DOHH2 (cell line): ENCODE measurements around the gene MACIR.

Source experiments
- EZH2phosphoT487 ChIP-seq: fragments of 200-600 bp; sonication (generic); IDR thresholded peaks from 2 replicates; pipeline ENCODE4 v1.6.1; 2017; ENCODE audit warnings: borderline replicate concordance, mild to moderate bottlenecking, antibody characterized with exemption, low read length, moderate library complexity, mixed read lengths
- TF ChIP-seq, protein P1 (sequence below): fragments of 200-600 bp; sonication (generic); IDR thresholded peaks from one replicate; pipeline ENCODE4 v1.5.1; 2014; ENCODE audit warnings: antibody characterized with exemption, mild to moderate bottlenecking, low read depth, low read length; ENCODE audit not compliant: poor library complexity, severe bottlenecking

- TF ChIP-seq, protein P1, sequence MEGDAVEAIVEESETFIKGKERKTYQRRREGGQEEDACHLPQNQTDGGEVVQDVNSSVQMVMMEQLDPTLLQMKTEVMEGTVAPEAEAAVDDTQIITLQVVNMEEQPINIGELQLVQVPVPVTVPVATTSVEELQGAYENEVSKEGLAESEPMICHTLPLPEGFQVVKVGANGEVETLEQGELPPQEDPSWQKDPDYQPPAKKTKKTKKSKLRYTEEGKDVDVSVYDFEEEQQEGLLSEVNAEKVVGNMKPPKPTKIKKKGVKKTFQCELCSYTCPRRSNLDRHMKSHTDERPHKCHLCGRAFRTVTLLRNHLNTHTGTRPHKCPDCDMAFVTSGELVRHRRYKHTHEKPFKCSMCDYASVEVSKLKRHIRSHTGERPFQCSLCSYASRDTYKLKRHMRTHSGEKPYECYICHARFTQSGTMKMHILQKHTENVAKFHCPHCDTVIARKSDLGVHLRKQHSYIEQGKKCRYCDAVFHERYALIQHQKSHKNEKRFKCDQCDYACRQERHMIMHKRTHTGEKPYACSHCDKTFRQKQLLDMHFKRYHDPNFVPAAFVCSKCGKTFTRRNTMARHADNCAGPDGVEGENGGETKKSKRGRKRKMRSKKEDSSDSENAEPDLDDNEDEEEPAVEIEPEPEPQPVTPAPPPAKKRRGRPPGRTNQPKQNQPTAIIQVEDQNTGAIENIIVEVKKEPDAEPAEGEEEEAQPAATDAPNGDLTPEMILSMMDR: no peak
- TF ChIP-seq EZH2phosphoT487: no peak
These were observed 54.5 kb downstream of the MACIR start for GRCh38 chr5:103313056-103313455.
